Keratinocyte (primary cell): ENCODE results near the gene OPN1SW. TPM values are rescaled to one million over a fixed set of nuclear protein-coding genes. Genes with fewer than 3 reads are reported as not detected.

ENCODE experiments used
- DNase-seq: peaks from one replicate; pipeline ENCODE4 v3.0.0-alpha.2; 2011; ENCODE audit warnings: low read depth, missing footprints, low spot score
- FAIRE-seq: peaks from 2 replicates; lab custom pipeline; 2011; peaks lifted over from hg19 to GRCh38; lab: Jason Lieb, UNC
- H2AFZ ChIP-seq: 2 replicates; pipeline ENCODE4 v1.6.0; 2012; ENCODE audit warnings: low read length, control low read depth, inconsistent platforms; ENCODE audit not compliant: control insufficient read depth
- H3K27ac ChIP-seq: 2 replicates; pipeline ENCODE4 v1.5.1; 2011; ENCODE audit warnings: low read length; ENCODE audit not compliant: control insufficient read depth, insufficient read depth
- H3K27me3 ChIP-seq: 3 replicates; pipeline ENCODE4 v1.6.0; 2011; ENCODE audit warnings: low read length; ENCODE audit not compliant: control insufficient read depth, insufficient read depth; ENCODE audit errors: extremely low read depth
- H3K36me3 ChIP-seq, 2 experiments: 2 replicates in 1 of 2; 3 replicates in 1 of 2; pipeline ENCODE4 v1.5.1; 2011; ENCODE audit warnings: low read length in 2 of 2, mild to moderate bottlenecking in 1 of 2; ENCODE audit not compliant: control insufficient read depth in 2 of 2, insufficient read depth in 2 of 2; ENCODE audit errors: extremely low read depth in 1 of 2
- H3K4me1 ChIP-seq: 3 replicates; pipeline ENCODE4 v1.5.1; 2011; ENCODE audit warnings: low read length; ENCODE audit not compliant: control insufficient read depth, insufficient read depth; ENCODE audit errors: extremely low read depth
- H3K4me2 ChIP-seq: 3 replicates; pipeline ENCODE4 v1.6.0; 2011; ENCODE audit warnings: low read depth, low read length; ENCODE audit not compliant: control insufficient read depth, insufficient read depth; ENCODE audit errors: extremely low read depth
- H3K4me3 ChIP-seq, 3 experiments: fragments of 200-600 bp in 1 of 3; sonication (generic) in 1 of 3; 2 replicates in 2 of 3; 3 replicates in 1 of 3; pipeline ENCODE4 v1.5.1; 2011 to 2016; ENCODE audit warnings: low read length in 3 of 3, mild to moderate bottlenecking in 3 of 3, control low read depth in 2 of 3, inconsistent platforms in 1 of 3, low read depth in 1 of 3, mixed read lengths in 1 of 3, mixed run types in 1 of 3, moderate library complexity in 1 of 3; ENCODE audit not compliant: control insufficient read depth in 2 of 3, insufficient read depth in 2 of 3; ENCODE audit errors: extremely low read depth in 1 of 3
- H3K79me2 ChIP-seq: 2 replicates; pipeline ENCODE4 v1.6.0; 2012; ENCODE audit warnings: low read length; ENCODE audit not compliant: control insufficient read depth, insufficient read depth
- H3K9ac ChIP-seq: 3 replicates; pipeline ENCODE4 v1.6.0; 2011; ENCODE audit warnings: low read length; ENCODE audit not compliant: control insufficient read depth, insufficient read depth; ENCODE audit errors: extremely low read depth
- H3K9me1 ChIP-seq: 3 replicates; pipeline ENCODE4 v1.6.0; 2011; ENCODE audit warnings: low read length; ENCODE audit not compliant: control insufficient read depth, insufficient read depth; ENCODE audit errors: extremely low read depth
- H3K9me3 ChIP-seq: 2 replicates; pipeline ENCODE4 v1.5.1; 2012; ENCODE audit warnings: low read depth, low read length; ENCODE audit not compliant: control insufficient read depth
- H4K20me1 ChIP-seq: 3 replicates; pipeline ENCODE4 v1.6.0; 2011; ENCODE audit warnings: low read length; ENCODE audit not compliant: control insufficient read depth, insufficient read depth; ENCODE audit errors: extremely low read depth
- CTCF ChIP-seq, 3 experiments: IDR thresholded peaks in 1 of 3; conservative IDR thresholded peaks in 1 of 3; optimal IDR thresholded peaks in 1 of 3; 2 replicates in 2 of 3; 3 replicates in 1 of 3; pipeline versions ENCODE3 to v1.5.1; 2011; ENCODE audit warnings: low read length in 3 of 3, mild to moderate bottlenecking in 3 of 3, moderate library complexity in 2 of 3, control low read depth in 1 of 3, inconsistent platforms in 1 of 3; ENCODE audit not compliant: insufficient read depth in 2 of 3; ENCODE audit errors: extremely low read depth in 1 of 3
- EZH2 ChIP-seq: IDR thresholded peaks from one replicate; pipeline ENCODE4 v1.6.1; 2012; ENCODE audit warnings: inconsistent platforms, mild to moderate bottlenecking, low read length, moderate library complexity
- dilution Hi-C: fragments of 300-500 bp; cut with MboI; formaldehyde crosslinking; loops from one replicate; pipeline ENCODE4 v1.7.0; 2020; ENCODE audit warnings: low sequenced_read_pairs; ENCODE audit not compliant: extremely low pct_ligation_motif_present
- polyA plus RNA-seq, 5 experiments: library from polyadenylated mRNA; depleted of rRNA in 3 of 5; stranded (reverse) in 3 of 5; stranded (forward) in 1 of 5; unstranded in 1 of 5; fragments of >200 nt; gene quantifications; 1 replicate in 1 of 5; 2 replicates in 3 of 5; 3 replicates in 1 of 5; pipeline versions ENCODE4 v1.2.1 to v1.2.3, GENCODE V29; 2011 to 2012; ENCODE audit warnings: missing spikeins in 2 of 5, low read depth in 1 of 5, low replicate concordance in 1 of 5

Gene OPN1SW
- polyA plus RNA-seq, 1 donor (not counting 4 experiments of a cell fraction or from before 2014, with no cell fraction given): not detected

GRCh38 chr7:128752251-128752650, 23.3 kb downstream of the OPN1SW start:
- no peak overlapping the region for H3K27ac ChIP-seq
- dilution Hi-C loops: no loop called here
- H4K20me1 ChIP-seq: peaks cover 24% of the 10 kb centered on the region
- DNase-seq: no peak
- no peak overlapping the region for H2AFZ ChIP-seq
- H3K4me1 ChIP-seq: no peaks in the 10 kb centered on the region
- H3K4me2 ChIP-seq: no peak overlapping the region
- H3K9ac ChIP-seq: no peak overlapping the region
- peaks cover 34 to 43% of the 10 kb centered on the region in 2 experiments for H3K36me3 ChIP-seq
- TF ChIP-seq EZH2 (no peak), CTCF (optimal IDR thresholded peaks at IDR 0.05 in 1 of 3, IDR thresholded peaks at IDR 0.05 in 1 of 3, conservative IDR thresholded peaks at IDR 0.05 in 1 of 3; ENCODE audit: extremely low read depth in 1 of 3, insufficient read depth in 2 of 3, low read length in 3 of 3) (no peak)
- no peaks in the 10 kb centered on the region for H3K9me3 ChIP-seq
- H3K79me2 ChIP-seq: peaks cover 76% of the 10 kb centered on the region
- H3K4me3 ChIP-seq: no peak overlapping the region
- H3K27me3 ChIP-seq: no peaks in the 10 kb centered on the region
- H3K9me1 ChIP-seq: no peaks in the 10 kb centered on the region
- FAIRE-seq: no peak

GRCh38 chr7:128747327-128748079, 28.1 kb downstream of the OPN1SW start:
- Histone ChIP-seq H4K20me1 (peaks cover 46% of the 10 kb centered on the region), H3K36me3 (peaks cover 14 to 32% of the 10 kb centered on the region in 2 experiments)
- no peak for FAIRE-seq

More at GRCh38 chr7:128747327-128748079, 28.1 kb downstream of the OPN1SW start:
- Histone ChIP-seq H3K27me3 (no peaks in the 10 kb centered on the region), H2AFZ (no peak overlapping the region), H3K79me2 (peaks cover 87% of the 10 kb centered on the region), H3K9ac (no peak overlapping the region), H3K27ac (no peak overlapping the region), H3K4me2 (no peak overlapping the region), H3K9me3 (no peaks in the 10 kb centered on the region), H3K4me1 (peaks cover 13% of the 10 kb centered on the region), H3K9me1 (no peaks in the 10 kb centered on the region), H3K4me3 (no peak overlapping the region)
- no peak for TF ChIP-seq CTCF (optimal IDR thresholded peaks at IDR 0.05 in 1 of 3, IDR thresholded peaks at IDR 0.05 in 1 of 3, conservative IDR thresholded peaks at IDR 0.05 in 1 of 3; ENCODE audit: extremely low read depth in 1 of 3, insufficient read depth in 2 of 3, low read length in 3 of 3)
- no peak for TF ChIP-seq EZH2
- DNase-seq: no peak
- dilution Hi-C loops: no loop called here
